Measurements from ENCODE around the gene PCDH18.
"Not testable (repeated sequence)": the region's sequence is repeated elsewhere in the genome, so short reads cannot be mapped to it uniquely, and the experiment has no call there.

Gene PCDH18

DNA sequence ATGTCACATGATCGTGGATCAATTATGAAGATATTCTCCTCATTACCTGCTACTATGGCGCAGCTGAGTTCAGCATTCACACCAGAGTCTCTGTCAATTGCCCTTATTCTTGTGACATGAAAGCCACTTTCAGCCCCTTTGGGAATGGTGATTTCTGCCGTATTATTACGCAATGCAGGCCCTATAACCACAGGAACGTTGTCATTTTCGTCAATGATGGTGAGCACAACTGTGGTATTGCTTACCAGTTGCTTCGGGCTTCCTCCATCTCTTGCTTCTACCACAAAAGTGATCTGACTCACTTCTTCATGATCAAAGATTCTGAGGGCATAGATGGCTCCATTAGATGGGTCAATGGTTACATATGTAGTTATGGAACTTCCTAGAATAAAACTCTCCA, 2.1 kb downstream of the PCDH18 start:
- no peak for DNase-seq

- DNase-seq = no peak
Measured at GRCh38 chr4:137529432-137529831, 2.9 kb downstream of the PCDH18 start.

DNA sequence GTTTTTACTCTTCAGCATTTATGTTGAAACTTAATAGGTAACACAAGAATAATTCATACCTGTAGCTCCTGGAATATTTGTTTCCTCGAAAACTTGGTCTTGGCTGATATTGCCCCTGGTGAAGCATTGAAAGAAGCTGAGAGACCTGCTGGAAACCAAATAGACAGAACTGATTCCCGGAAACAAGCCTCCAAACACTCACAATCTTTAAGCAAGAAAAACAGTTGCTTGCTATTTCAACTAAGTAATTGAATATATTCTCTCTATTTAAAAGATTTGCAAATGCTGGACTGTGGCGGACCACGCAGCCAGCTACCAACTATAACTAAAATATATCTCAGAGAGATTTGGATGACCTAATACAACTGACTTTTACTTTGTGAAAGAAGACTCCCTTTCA, 3.6 kb downstream of the PCDH18 start:
- no peak for DNase-seq

DNA sequence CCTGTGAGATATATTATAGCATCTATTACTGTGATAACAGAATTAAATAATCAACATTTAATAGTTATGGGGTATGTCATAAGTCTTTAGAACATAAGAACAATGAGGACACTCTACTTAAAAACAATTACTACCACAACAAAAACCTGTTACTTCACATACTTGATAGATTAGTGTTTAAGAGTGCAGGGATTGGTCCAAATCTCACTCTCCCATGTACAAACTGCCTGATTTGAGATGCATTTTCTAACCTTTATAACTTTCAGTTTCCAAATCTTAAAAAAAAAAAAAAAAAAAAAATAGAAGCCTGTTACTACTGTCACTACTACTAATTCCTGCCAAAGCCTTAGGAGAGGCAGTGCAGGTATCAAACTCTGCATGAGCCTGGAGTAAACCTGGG, 5.6 kb downstream of the PCDH18 start:
- DNase-seq = no peak

DNA sequence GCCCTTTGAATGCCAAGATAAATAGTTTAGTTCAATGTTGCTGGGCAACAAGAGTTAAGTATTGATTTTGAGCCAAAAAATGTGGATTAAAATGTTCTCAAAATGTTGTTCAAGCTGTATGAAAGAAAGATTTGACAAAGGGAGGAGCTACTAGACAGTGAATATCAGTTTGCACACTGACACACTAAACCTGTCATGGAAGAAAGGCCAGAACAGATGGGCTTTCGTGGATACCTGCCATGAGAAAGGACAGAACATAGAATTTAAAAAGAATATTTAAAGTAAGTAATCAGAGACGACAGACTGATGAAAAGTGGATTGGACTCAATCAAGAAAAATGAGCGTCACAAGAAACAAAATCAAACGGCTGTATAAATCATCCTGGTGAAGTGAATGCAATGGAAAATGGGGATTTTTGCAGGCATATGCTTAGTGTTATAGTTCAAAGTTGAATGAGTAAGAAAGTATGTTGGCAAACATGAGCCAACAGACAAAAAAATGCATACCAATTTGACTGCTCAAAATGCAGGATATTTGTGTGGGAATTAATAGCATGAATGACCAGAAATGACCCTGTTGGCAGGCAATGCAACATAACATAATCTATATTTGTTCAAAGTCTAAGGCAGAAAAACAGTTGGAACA, 7.4 kb downstream of the PCDH18 start:
- DNase-seq = no peak

DNA sequence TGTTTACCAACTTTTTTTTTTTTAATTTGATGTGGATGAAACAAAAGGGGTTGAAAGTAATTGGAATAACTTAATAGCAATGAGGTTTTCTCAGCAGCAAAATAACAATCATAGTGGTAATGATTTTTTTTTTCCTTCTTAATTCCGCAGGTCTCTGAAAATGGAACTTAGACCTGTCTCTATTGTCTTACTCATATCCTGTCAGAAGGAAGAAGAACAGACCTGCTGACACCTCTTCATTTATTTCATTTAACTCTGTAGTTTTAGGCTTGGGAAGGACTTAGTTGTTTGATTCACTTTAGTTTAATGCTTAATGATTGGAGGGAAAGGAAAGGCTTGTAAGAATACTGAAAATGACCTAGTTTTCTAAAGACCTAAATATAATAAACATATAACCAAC, 9.0 kb downstream of the PCDH18 start:
- no peak for DNase-seq

DNA sequence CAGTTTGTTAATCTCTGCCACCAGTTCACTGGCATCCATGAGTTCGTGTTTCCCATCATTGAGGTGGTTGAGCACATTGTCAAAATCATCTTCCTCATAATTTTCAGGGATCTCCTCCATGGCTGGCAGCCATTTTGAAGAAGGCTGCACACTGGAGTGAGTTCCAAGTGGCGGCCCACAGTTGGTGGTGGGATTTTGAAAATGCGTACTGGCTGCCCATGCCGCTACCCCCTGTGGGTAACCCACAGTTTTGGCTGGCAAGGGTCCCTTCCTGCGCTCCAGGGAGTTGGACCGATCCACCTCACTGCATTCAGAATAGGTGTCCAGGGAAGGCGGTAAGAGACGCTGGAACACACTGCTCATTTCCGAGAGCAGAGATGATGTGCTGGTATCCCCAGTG, 11.2 kb downstream of the PCDH18 start:
- no peak for DNase-seq

GRCh38 chr4:137519406-137519805, 12.9 kb downstream of the PCDH18 start:
- no peak for DNase-seq

DNA sequence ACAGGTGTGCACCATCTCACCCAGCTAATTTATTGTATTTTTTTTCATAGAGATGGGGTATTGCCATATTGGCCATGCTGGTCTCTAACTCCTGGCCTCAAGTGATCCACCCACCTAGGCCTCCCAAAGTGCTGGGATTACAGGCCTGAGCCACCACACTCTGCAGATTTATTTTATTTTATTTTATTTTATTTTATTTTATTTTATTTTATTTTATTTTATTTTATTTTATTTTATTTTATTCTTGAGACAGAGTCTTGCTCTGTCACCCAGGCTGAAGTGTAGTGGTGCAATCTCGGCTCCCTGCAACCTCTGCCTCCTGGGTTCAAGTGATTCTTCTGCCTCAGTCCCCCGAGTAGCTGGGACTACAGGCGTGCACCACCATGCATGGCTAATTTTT, 15.0 kb downstream of the PCDH18 start:
- not testable (repeated sequence) for DNase-seq

- no peak for DNase-seq
Measured at GRCh38 chr4:137514406-137515111, 17.7 kb downstream of the PCDH18 start.

GRCh38 chr4:137510557-137511265, 21.6 kb downstream of the PCDH18 start:
- no peak for DNase-seq

GRCh38 chr4:137509855-137510282, 22.4 kb downstream of the PCDH18 start:
- DNase-seq = no peak

GRCh38 chr4:137502339-137503129, 29.8 kb downstream of the PCDH18 start:
- DNase-seq = no peak

GRCh38 chr4:137496267-137496666, 36.0 kb downstream of the PCDH18 start:
- DNase-seq = not testable (repeated sequence)

DNA sequence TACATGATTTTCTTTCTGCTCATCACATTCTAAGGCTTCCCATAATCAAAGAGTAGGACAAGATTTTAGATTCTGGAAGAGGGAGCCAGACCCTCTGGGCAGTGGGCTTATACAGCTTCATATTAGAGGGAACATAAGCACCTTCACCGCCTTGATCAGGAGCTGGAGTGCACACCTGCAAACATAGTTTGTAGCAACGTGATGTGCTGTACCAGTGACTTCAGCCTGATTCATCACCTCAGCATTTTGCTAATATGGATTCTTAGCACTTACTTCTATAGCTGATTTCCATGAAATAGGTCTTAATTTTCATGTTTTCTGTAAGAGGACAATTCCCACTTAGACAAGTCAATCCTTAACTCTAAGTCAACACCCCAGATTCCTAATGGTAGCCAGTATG, 36.7 kb downstream of the PCDH18 start:
- no peak for DNase-seq

DNA sequence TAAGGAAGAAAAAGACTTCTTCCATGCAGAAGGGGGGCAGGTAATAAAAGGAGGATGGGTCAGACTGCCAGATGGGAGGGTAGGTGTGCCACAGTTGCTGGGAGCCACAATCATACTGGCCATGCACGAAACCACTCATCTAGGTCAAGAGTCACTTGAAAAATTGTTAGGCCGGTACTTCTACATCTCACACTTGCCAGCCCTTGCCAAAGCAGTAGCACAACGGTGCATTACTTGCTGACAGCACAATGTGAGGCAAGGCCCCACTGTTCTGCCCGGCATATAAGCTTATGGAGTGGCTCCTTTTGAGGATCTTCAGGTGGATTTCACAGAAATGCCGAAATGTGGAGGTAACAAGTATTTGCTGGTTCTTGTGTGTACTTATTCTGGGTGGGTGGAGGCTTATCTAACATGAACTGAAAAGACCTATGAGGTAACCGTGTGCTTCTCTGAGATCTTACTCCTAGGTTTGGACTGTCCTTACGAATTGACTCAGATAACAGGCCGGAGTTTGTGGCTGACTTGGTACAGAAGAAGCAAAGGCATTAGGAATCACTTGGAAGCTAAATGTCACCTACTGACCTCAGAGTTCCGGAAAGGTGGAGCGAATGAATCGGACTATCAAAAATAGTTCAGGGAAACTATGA, 48.9 kb downstream of the PCDH18 start:
- DNase-seq = not testable (repeated sequence)

DNA sequence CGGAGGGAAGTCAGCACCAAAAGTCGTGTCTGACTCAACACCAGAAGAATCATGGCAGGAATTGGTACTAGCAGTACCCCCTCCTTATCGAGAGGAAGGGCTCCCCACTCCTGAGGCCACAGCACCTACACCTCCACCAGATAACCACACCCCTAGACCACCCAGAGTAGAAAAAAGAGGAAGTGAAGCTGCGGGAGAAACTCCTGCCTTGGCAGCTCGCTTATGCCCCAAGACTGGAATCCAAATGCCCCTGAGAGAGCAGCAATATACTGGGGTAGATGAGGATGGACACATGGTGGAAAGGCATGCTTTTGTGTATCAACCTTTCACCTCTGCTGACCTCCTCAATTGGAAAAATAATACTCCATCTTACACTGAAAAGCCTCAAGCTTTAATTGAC, 52.6 kb downstream of the PCDH18 start:
- DNase-seq = not testable (repeated sequence)

DNA sequence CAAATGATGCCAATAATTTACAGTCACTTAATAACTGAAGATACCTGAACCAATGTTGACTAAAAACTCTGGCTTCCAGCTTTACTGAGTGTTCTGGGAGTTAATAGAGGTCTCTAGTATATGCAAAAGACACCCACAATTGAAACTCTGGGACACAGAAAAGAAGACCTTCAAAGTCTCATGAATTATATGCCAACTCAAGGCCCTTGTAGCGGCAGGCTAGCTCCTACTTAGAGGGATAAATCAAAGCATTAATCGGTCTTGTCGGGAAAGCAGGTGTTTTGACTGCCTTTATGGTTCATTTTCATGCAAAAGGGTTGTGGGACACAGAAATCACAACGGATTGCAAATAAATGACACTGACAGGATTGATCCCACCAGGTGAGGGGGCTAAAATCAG, 55.9 kb downstream of the PCDH18 start:
- DNase-seq = no peak

GRCh38 chr4:137474711-137475301, 57.5 kb downstream of the PCDH18 start:
- DNase-seq = peak in 1 of 2 experiments; percentile 6

GRCh38 chr4:137471895-137472294, 60.4 kb downstream of the PCDH18 start:
- no peak for DNase-seq

- no peak for DNase-seq
Measured at GRCh38 chr4:137471461-137471860, 60.8 kb downstream of the PCDH18 start.

- DNase-seq = peak in 1 of 2 experiments; percentile 11
Measured at GRCh38 chr4:137470806-137471205, 61.5 kb downstream of the PCDH18 start.

Measured in Kasumi-1 (cell line).